OCI-LY1 (cell line): ENCODE data around the gene DOCK10.
"Not testable (repeated sequence)": the region's sequence is repeated elsewhere in the genome, so short reads cannot be mapped to it uniquely, and the experiment has no call there.

Experiments used
- H2AFZ ChIP-seq: fragments of 200-600 bp; sonication (generic), shearing (Covaris generic); 2 replicates; pipeline ENCODE4 v1.6.0; 2014; ENCODE audit warnings: antibody characterized with exemption, mild to moderate bottlenecking, low read length
- H3F3A ChIP-seq: fragments of 200-600 bp; sonication (generic), shearing (Covaris generic); 2 replicates; pipeline ENCODE4 v1.6.0; 2014; ENCODE audit warnings: mild to moderate bottlenecking, antibody characterized with exemption, low read length, moderate library complexity; ENCODE audit not compliant: insufficient read depth
- H3K27ac ChIP-seq: fragments of 200-600 bp; sonication (generic); 2 replicates; pipeline ENCODE4 v1.5.1; 2014; ENCODE audit warnings: low read length, mixed run types, mild to moderate bottlenecking, low read depth; ENCODE audit not compliant: poor library complexity, severe bottlenecking
- H3K27me3 ChIP-seq: fragments of 200-600 bp; sonication (generic); 2 replicates; pipeline ENCODE4 v1.6.0; 2014; ENCODE audit warnings: antibody characterized with exemption, mild to moderate bottlenecking, low read length, moderate library complexity; ENCODE audit not compliant: insufficient read depth
- H3K36me3 ChIP-seq: fragments of 200-600 bp; sonication (generic); 2 replicates; pipeline ENCODE4 v1.6.1; 2014; ENCODE audit warnings: mild to moderate bottlenecking, antibody characterized with exemption, low read length, moderate library complexity, mixed read lengths; ENCODE audit not compliant: insufficient read depth
- H3K4me1 ChIP-seq: fragments of 200-600 bp; sonication (generic); 2 replicates; pipeline ENCODE4 v1.5.1; 2014; ENCODE audit warnings: mild to moderate bottlenecking, low read length, moderate library complexity; ENCODE audit not compliant: insufficient read depth, severe bottlenecking
- H3K4me2 ChIP-seq: fragments of 200-600 bp; sonication (generic), shearing (Covaris generic); 2 replicates; pipeline ENCODE4 v1.6.1; 2014; ENCODE audit warnings: low read length
- H3K4me3 ChIP-seq: fragments of 200-600 bp; sonication (generic); 2 replicates; pipeline ENCODE4 v1.5.1; 2014; ENCODE audit warnings: low read length, low read depth, mild to moderate bottlenecking, mixed read lengths; ENCODE audit not compliant: poor library complexity, severe bottlenecking
- H3K79me2 ChIP-seq: fragments of 200-600 bp; shearing (Covaris generic); 2 replicates; pipeline ENCODE4 v1.6.1; 2016; ENCODE audit warnings: mixed run types, low read length, mixed read lengths; ENCODE audit not compliant: insufficient read depth
- H3K9ac ChIP-seq: fragments of 200-600 bp; sonication (generic), shearing (Covaris generic); 2 replicates; pipeline ENCODE4 v1.6.1; 2014; ENCODE audit warnings: mild to moderate bottlenecking, low read length, mixed read lengths
- H3K9me2 ChIP-seq: fragments of 200-600 bp; sonication (generic), shearing (Covaris generic); 2 replicates; pipeline ENCODE4 v1.6.1; 2014; ENCODE audit warnings: low read depth, mild to moderate bottlenecking, low read length, mixed read lengths
- H3K9me3 ChIP-seq: fragments of 200-600 bp; shearing (Covaris generic); 2 replicates; pipeline ENCODE4 v1.6.1; 2014; ENCODE audit warnings: low read length, mixed read lengths
- H4K20me1 ChIP-seq: fragments of 200-600 bp; sonication (generic), shearing (Covaris generic); 2 replicates; pipeline ENCODE4 v1.6.0; 2016; ENCODE audit warnings: mild to moderate bottlenecking, low read length; ENCODE audit not compliant: insufficient read depth
- CTCF ChIP-seq: fragments of 200-600 bp; sonication (generic), shearing (Covaris generic); IDR thresholded peaks from 2 replicates; pipeline ENCODE4 v1.5.1; 2017; ENCODE audit warnings: mild to moderate bottlenecking, antibody characterized with exemption, low read length, moderate library complexity, mixed read lengths
- EZH2 ChIP-seq: fragments of 200-600 bp; sonication (generic), shearing (Covaris generic); IDR thresholded peaks from 2 replicates; pipeline ENCODE4 v1.8.0; 2017; ENCODE audit warnings: borderline replicate concordance, mixed run types, mild to moderate bottlenecking, antibody characterized with exemption, low read length, moderate library complexity, mixed read lengths

Gene DOCK10

GRCh38 chr2:225055714-225056113 is 13.4 kb upstream of the DOCK10 start:
- no peaks in the 10 kb centered on the region for H3K36me3 ChIP-seq
- H3K4me2 ChIP-seq: no peak overlapping the region
- H3F3A ChIP-seq: no peaks in the 10 kb centered on the region
- H3K4me3 ChIP-seq: no peak overlapping the region
- H3K27ac ChIP-seq: no peak overlapping the region
- H3K9me2 ChIP-seq: no peaks in the 10 kb centered on the region
- no peaks in the 10 kb centered on the region for H3K79me2 ChIP-seq
- H3K4me1 ChIP-seq: no peaks in the 10 kb centered on the region
- H3K9ac ChIP-seq: no peak overlapping the region
- no peak overlapping the region for H2AFZ ChIP-seq
- TF ChIP-seq EZH2: no peak
- TF ChIP-seq CTCF: no peak
- H3K27me3 ChIP-seq: no peaks in the 10 kb centered on the region
- no peaks in the 10 kb centered on the region for H3K9me3 ChIP-seq
- no peaks in the 10 kb centered on the region for H4K20me1 ChIP-seq

GRCh38 chr2:225052703-225053102 is 10.4 kb upstream of the DOCK10 start:
- Histone ChIP-seq H3F3A (no peaks in the 10 kb centered on the region), H3K4me1 (no peaks in the 10 kb centered on the region), H3K36me3 (no peaks in the 10 kb centered on the region), H3K9me3 (no peaks in the 10 kb centered on the region), H3K4me3 (no peak overlapping the region), H2AFZ (no peak overlapping the region), H3K79me2 (no peaks in the 10 kb centered on the region), H3K4me2 (no peak overlapping the region), H3K9ac (no peak overlapping the region), H3K27ac (no peak overlapping the region), H4K20me1 (no peaks in the 10 kb centered on the region), H3K9me2 (no peaks in the 10 kb centered on the region), H3K27me3 (no peaks in the 10 kb centered on the region)
- TF ChIP-seq CTCF: no peak
- no peak for TF ChIP-seq EZH2

DNA sequence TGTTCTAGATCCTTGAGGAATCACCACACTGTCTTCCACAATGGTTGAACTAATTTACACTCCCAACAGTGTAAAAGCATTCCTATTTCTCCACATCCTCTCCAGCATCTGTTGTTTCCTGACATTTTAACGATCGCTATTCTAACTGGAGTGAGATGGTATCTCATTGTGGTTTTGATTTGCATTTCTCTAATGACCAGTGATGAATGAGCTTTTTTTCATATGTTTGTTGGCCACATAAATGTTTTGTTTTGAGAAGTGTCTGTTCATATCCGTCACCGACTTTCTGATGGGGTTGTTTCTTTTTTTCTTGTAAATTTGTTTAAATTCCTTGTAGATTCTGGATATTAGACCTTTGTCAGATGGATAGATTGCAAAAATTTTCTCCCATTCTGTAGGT is 5.2 kb upstream of the DOCK10 start:
- not testable (repeated sequence) for H3K9me3 ChIP-seq, H3K36me3 ChIP-seq, H2AFZ ChIP-seq, H3K79me2 ChIP-seq, H3K9me2 ChIP-seq, H3K4me3 ChIP-seq, H3K4me1 ChIP-seq, H3K9ac ChIP-seq, H3K4me2 ChIP-seq, H4K20me1 ChIP-seq, H3F3A ChIP-seq, H3K27me3 ChIP-seq, H3K27ac ChIP-seq

GRCh38 chr2:225042800-225043167 is 516 bp upstream of the DOCK10 start:
- no peaks in the 10 kb centered on the region; the same call in 1 of the 2 replicates for H3K27me3 ChIP-seq
- no peak overlapping the region for H3K4me2 ChIP-seq
- no peak overlapping the region for H2AFZ ChIP-seq
- no peaks in the 10 kb centered on the region for H3F3A ChIP-seq
- no peaks in the 10 kb centered on the region for H3K9me3 ChIP-seq
- no peaks in the 10 kb centered on the region for H3K79me2 ChIP-seq
- H3K36me3 ChIP-seq: no peaks in the 10 kb centered on the region
- TF ChIP-seq CTCF: no peak
- TF ChIP-seq EZH2: no peak
- H3K4me3 ChIP-seq: no peak overlapping the region
- no peaks in the 10 kb centered on the region for H3K4me1 ChIP-seq
- H4K20me1 ChIP-seq: no peaks in the 10 kb centered on the region
- no peaks in the 10 kb centered on the region for H3K9me2 ChIP-seq
- no peak overlapping the region for H3K27ac ChIP-seq
- H3K9ac ChIP-seq: no peak overlapping the region
